Measurements from ENCODE around the gene ZNF35.

DNA sequence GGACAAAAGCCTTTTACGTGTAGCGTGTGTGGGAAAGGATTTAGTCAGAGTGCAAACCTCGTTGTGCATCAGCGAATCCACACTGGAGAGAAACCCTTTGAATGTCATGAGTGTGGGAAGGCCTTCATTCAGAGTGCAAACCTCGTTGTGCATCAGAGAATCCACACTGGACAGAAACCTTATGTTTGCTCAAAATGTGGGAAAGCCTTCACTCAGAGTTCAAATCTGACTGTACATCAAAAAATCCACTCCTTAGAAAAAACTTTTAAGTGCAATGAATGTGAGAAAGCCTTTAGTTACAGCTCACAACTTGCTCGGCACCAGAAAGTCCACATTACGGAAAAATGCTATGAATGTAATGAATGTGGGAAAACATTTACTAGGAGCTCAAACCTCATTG lies 10.5 kb downstream of the ZNF35 start:
- TF ChIP-seq, protein P1, sequence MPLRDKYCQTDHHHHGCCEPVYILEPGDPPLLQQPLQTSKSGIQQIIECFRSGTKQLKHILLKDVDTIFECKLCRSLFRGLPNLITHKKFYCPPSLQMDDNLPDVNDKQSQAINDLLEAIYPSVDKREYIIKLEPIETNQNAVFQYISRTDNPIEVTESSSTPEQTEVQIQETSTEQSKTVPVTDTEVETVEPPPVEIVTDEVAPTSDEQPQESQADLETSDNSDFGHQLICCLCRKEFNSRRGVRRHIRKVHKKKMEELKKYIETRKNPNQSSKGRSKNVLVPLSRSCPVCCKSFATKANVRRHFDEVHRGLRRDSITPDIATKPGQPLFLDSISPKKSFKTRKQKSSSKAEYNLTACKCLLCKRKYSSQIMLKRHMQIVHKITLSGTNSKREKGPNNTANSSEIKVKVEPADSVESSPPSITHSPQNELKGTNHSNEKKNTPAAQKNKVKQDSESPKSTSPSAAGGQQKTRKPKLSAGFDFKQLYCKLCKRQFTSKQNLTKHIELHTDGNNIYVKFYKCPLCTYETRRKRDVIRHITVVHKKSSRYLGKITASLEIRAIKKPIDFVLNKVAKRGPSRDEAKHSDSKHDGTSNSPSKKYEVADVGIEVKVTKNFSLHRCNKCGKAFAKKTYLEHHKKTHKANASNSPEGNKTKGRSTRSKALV (CRISPR knock-in tag; IDR thresholded peaks at IDR 0.05) = no peak
- no peak for TF ChIP-seq POLR2AphosphoS5 (IDR thresholded peaks at IDR 0.05; ENCODE audit: low read depth, low read length)
- no peak for TF ChIP-seq JUNB (CRISPR knock-in tag; IDR thresholded peaks at IDR 0.05; ENCODE audit: borderline replicate concordance)
- no peak for TF ChIP-seq KDM1A (CRISPR knock-in tag; IDR thresholded peaks at IDR 0.05)
- TF ChIP-seq EED (CRISPR knock-in tag; IDR thresholded peaks at IDR 0.05) = no peak
- TF ChIP-seq, protein P2, sequence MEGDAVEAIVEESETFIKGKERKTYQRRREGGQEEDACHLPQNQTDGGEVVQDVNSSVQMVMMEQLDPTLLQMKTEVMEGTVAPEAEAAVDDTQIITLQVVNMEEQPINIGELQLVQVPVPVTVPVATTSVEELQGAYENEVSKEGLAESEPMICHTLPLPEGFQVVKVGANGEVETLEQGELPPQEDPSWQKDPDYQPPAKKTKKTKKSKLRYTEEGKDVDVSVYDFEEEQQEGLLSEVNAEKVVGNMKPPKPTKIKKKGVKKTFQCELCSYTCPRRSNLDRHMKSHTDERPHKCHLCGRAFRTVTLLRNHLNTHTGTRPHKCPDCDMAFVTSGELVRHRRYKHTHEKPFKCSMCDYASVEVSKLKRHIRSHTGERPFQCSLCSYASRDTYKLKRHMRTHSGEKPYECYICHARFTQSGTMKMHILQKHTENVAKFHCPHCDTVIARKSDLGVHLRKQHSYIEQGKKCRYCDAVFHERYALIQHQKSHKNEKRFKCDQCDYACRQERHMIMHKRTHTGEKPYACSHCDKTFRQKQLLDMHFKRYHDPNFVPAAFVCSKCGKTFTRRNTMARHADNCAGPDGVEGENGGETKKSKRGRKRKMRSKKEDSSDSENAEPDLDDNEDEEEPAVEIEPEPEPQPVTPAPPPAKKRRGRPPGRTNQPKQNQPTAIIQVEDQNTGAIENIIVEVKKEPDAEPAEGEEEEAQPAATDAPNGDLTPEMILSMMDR (CRISPR knock-in tag; IDR thresholded peaks at IDR 0.05) = no peak
- TF ChIP-seq GTF2F1 (IDR thresholded peaks at IDR 0.05; ENCODE audit: low read length) = no peak
- no peak for TF ChIP-seq HMGA1 (CRISPR knock-in tag; conservative IDR thresholded peaks at IDR 0.05)
- no peak for TF ChIP-seq ZNF816 (CRISPR knock-in tag; IDR thresholded peaks at IDR 0.05; ENCODE audit: borderline replicate concordance)
- TF ChIP-seq FOXA1 (IDR thresholded peaks at IDR 0.05) = no peak
- no peak for TF ChIP-seq FOXA1 (CRISPR knock-in tag; IDR thresholded peaks at IDR 0.05)
- no peak for TF ChIP-seq RBM22 (optimal IDR thresholded peaks at IDR 0.05; ENCODE audit: low read length)
- no peak for TF ChIP-seq NFIC (IDR thresholded peaks at IDR 0.05; ENCODE audit: low read length)
